Daoy (cell line): ENCODE results near the gene PRICKLE3. TPM values are rescaled to one million over a fixed set of nuclear protein-coding genes. Genes with fewer than 3 reads are reported as not detected.
"Not testable (repeated sequence)": the region's sequence is repeated elsewhere in the genome, so short reads cannot be mapped to it uniquely, and the experiment has no call there.

Source experiments
- DNase-seq: peaks from one replicate; pipeline ENCODE4 v3.0.0-alpha.2; 2015; ENCODE audit warnings: low read depth
- total RNA-seq: library from RNA; depleted of rRNA; stranded (reverse); fragments of >200 nt; shearing (Covaris generic); gene quantifications from 2 replicates; pipeline ENCODE4 v1.2.3, GENCODE V29; 2014

Gene PRICKLE3
- total RNA-seq, 1 experiment from 2014 or later = 12.4 TPM

GRCh38 chrX:49183701-49184281, 2.4 kb downstream of the PRICKLE3 start:
- DNase-seq = no peak

GRCh38 chrX:49179358-49179757, 6.8 kb downstream of the PRICKLE3 start:
- DNase-seq = no peak

GRCh38 chrX:49178537-49178936, 7.6 kb downstream of the PRICKLE3 start:
- DNase-seq = no peak

GRCh38 chrX:49177873-49178480, 8.2 kb downstream of the PRICKLE3 start:
- no peak for DNase-seq

GRCh38 chrX:49177338-49177833, 8.8 kb downstream of the PRICKLE3 start:
- no peak for DNase-seq

GRCh38 chrX:49176421-49177326, 9.5 kb downstream of the PRICKLE3 start:
- no peak for DNase-seq

- DNase-seq = no peak
Observed at GRCh38 chrX:49175435-49176274, 10.5 kb downstream of the PRICKLE3 start.

- DNase-seq = no peak
Observed at GRCh38 chrX:49174723-49175122, 11.4 kb downstream of the PRICKLE3 start.

GRCh38 chrX:49173544-49173943, 12.6 kb downstream of the PRICKLE3 start:
- DNase-seq = not testable (repeated sequence)

- DNase-seq = peak; percentile 76
Observed at GRCh38 chrX:49172280-49172780, 13.8 kb downstream of the PRICKLE3 start.

- DNase-seq = peak; percentile 76
Observed at GRCh38 chrX:49171752-49172279, 14.4 kb downstream of the PRICKLE3 start, which contains the start of gene PLP2. TSS of gene PLP2 (plus strand) at chrX:49171898. CDS start at chrX:49172001, 103 bp downstream.

GRCh38 chrX:49167740-49168108, 18.4 kb downstream of the PRICKLE3 start:
- no peak for DNase-seq

- DNase-seq = peak; percentile 87
Observed at GRCh38 chrX:49166914-49167739, 19.0 kb downstream of the PRICKLE3 start.

GRCh38 chrX:49165901-49166881, 20.0 kb downstream of the PRICKLE3 start:
- DNase-seq = peak; percentile 57

GRCh38 chrX:49164589-49165360, 21.4 kb downstream of the PRICKLE3 start:
- DNase-seq = no peak

- peak; percentile 88 for DNase-seq
Observed at GRCh38 chrX:49163555-49164419, 22.4 kb downstream of the PRICKLE3 start.

- no peak for DNase-seq
Observed at GRCh38 chrX:49162620-49163019, 23.6 kb downstream of the PRICKLE3 start, which contains the start of gene MAGIX. TSS of gene MAGIX (plus strand) at chrX:49162758. CDS start at chrX:49162890, 132 bp downstream.
